Measurements from ENCODE around the gene MADD.

DNA sequence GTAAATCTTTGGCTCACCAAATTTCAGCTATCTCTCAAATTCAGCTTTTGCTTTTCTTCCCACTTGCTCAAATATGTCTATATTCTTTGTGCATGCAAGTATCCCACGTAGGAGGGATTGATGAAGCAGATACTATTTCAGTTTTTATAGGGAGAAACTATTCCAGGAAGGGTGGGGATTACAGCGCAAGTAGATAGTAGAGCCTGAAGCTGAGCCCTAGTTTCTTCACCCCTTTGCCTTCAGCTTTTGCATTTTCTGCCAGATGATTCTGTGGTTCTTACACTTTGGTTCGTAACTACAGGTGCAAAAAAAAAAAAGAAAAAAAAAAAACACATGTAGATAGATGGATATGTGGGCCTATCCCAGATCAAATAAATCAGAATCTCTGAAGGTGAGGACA lies 18.2 kb upstream of the MADD start:
- TF ChIP-seq, protein P1, sequence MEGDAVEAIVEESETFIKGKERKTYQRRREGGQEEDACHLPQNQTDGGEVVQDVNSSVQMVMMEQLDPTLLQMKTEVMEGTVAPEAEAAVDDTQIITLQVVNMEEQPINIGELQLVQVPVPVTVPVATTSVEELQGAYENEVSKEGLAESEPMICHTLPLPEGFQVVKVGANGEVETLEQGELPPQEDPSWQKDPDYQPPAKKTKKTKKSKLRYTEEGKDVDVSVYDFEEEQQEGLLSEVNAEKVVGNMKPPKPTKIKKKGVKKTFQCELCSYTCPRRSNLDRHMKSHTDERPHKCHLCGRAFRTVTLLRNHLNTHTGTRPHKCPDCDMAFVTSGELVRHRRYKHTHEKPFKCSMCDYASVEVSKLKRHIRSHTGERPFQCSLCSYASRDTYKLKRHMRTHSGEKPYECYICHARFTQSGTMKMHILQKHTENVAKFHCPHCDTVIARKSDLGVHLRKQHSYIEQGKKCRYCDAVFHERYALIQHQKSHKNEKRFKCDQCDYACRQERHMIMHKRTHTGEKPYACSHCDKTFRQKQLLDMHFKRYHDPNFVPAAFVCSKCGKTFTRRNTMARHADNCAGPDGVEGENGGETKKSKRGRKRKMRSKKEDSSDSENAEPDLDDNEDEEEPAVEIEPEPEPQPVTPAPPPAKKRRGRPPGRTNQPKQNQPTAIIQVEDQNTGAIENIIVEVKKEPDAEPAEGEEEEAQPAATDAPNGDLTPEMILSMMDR (conservative IDR thresholded peaks at IDR 0.05; ENCODE audit: low read depth, low read length), result no peak
- TF ChIP-seq EZH2phosphoT487 (IDR thresholded peaks at IDR 0.05; ENCODE audit: borderline replicate concordance, low read length) (no peak), EZH2 (IDR thresholded peaks at IDR 0.05; ENCODE audit: low read length, unreplicated experiment) (no peak)
